Ishikawa (cell line): ENCODE measurements around the gene RGS6.

Experiments
- CEBPB ChIP-seq: IDR thresholded peaks from 2 replicates; pipeline ENCODE4 v1.6.1; 2012
- CREB1 ChIP-seq: IDR thresholded peaks from 2 replicates; pipeline ENCODE4 v1.6.1; 2012; ENCODE audit warnings: low read depth
- EGR1 ChIP-seq: IDR thresholded peaks from 2 replicates; pipeline ENCODE4 v1.6.1; 2012
- EP300 ChIP-seq: IDR thresholded peaks from 2 replicates; pipeline ENCODE4 v1.6.1; 2012; ENCODE audit warnings: borderline replicate concordance
- FOXM1 ChIP-seq: IDR thresholded peaks from 2 replicates; pipeline ENCODE4 v1.6.1; 2012; ENCODE audit warnings: low read depth, borderline replicate concordance
- MAX ChIP-seq: IDR thresholded peaks from 2 replicates; pipeline ENCODE4 v1.6.1; 2012
- NFIC ChIP-seq: IDR thresholded peaks from 2 replicates; pipeline ENCODE4 v1.6.1; 2012
- RAD21 ChIP-seq: IDR thresholded peaks from 2 replicates; pipeline ENCODE4 v1.6.1; 2012; ENCODE audit warnings: low read depth
- REST ChIP-seq: IDR thresholded peaks from 2 replicates; pipeline ENCODE4 v1.6.1; 2012; ENCODE audit warnings: low read depth, mild to moderate bottlenecking
- TAF1 ChIP-seq: IDR thresholded peaks from 2 replicates; pipeline ENCODE4 v1.6.1; 2012; ENCODE audit warnings: low read depth, mild to moderate bottlenecking
- TCF12 ChIP-seq: IDR thresholded peaks from 2 replicates; pipeline ENCODE4 v1.6.1; 2012; ENCODE audit warnings: low read depth
- TEAD4 ChIP-seq: IDR thresholded peaks from 2 replicates; pipeline ENCODE4 v1.6.1; 2012
- USF1 ChIP-seq: IDR thresholded peaks from 2 replicates; pipeline ENCODE4 v1.6.1; 2012
- YY1 ChIP-seq: IDR thresholded peaks from 2 replicates; pipeline ENCODE4 v1.6.1; 2012; ENCODE audit warnings: low read depth
- ZBTB7A ChIP-seq: IDR thresholded peaks from 2 replicates; pipeline ENCODE4 v1.6.1; 2012; ENCODE audit warnings: low read depth

Gene RGS6

GRCh38 chr14:72217135-72217534, 284.9 kb downstream of the RGS6 start:
- TF ChIP-seq EGR1 (no peak), CEBPB (no peak), MAX (no peak), RAD21 (no peak), TEAD4 (no peak), YY1 (no peak), USF1 (no peak), TCF12 (no peak), ZBTB7A (no peak), EP300 (no peak)

- TF ChIP-seq EGR1 (no peak), TCF12 (no peak), USF1 (no peak), CEBPB (no peak), ZBTB7A (no peak), CREB1 (no peak), YY1 (no peak), TAF1 (no peak), MAX (no peak), RAD21 (no peak), FOXM1 (no peak), EP300 (no peak), TEAD4 (no peak), REST (no peak), NFIC (no peak)
These were observed 289.8 kb downstream of the RGS6 start for GRCh38 chr14:72222046-72222445.

GRCh38 chr14:72236629-72237028, 304.4 kb downstream of the RGS6 start:
- TF ChIP-seq MAX (no peak), FOXM1 (no peak), REST (no peak), CEBPB (no peak), TEAD4 (no peak), NFIC (no peak), EP300 (no peak), ZBTB7A (no peak), USF1 (no peak), RAD21 (no peak), EGR1 (no peak), CREB1 (no peak), TAF1 (no peak)

GRCh38 chr14:72237722-72238666, 305.8 kb downstream of the RGS6 start:
- TF ChIP-seq CEBPB (no peak), USF1 (no peak), REST (no peak), FOXM1 (no peak), CREB1 (no peak), YY1 (no peak), RAD21 (no peak), EGR1 (no peak), TCF12 (no peak), ZBTB7A (no peak), TEAD4 (no peak), EP300 (no peak), MAX (no peak), TAF1 (no peak), NFIC (no peak)
